HL-60 (cell line): Measurements from ENCODE around the gene PDZD8.

Experiments
- POLR2AphosphoS5 ChIP-seq: IDR thresholded peaks from 2 replicates; pipeline ENCODE4 v1.6.1; 2012; ENCODE audit warnings: low read depth
- TF ChIP-seq, protein P1 (sequence below): IDR thresholded peaks from one replicate; pipeline ENCODE4 v1.5.1; 2011; ENCODE audit warnings: low read length, control low read depth, inconsistent platforms; ENCODE audit not compliant: insufficient read depth

DNA sequence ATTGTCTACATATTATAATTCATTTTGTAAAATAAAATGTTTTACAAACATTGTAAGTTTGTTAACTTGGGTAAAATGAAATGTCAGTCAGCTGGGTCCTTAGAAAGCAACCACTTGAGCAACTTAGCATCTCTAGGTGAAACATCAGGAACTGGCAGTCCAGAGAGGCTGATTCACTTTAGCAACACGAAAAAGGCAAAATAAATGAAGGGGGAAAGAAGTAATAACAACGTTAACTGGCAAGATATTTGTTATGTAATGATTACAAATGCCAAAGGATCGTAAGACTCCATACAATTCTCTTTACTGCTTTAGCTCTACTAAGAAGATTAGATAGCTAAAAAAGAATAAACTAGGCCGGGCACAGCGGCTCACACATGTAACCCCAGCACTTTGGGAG is 5.0 kb downstream of the PDZD8 start:
- TF ChIP-seq, protein P1, sequence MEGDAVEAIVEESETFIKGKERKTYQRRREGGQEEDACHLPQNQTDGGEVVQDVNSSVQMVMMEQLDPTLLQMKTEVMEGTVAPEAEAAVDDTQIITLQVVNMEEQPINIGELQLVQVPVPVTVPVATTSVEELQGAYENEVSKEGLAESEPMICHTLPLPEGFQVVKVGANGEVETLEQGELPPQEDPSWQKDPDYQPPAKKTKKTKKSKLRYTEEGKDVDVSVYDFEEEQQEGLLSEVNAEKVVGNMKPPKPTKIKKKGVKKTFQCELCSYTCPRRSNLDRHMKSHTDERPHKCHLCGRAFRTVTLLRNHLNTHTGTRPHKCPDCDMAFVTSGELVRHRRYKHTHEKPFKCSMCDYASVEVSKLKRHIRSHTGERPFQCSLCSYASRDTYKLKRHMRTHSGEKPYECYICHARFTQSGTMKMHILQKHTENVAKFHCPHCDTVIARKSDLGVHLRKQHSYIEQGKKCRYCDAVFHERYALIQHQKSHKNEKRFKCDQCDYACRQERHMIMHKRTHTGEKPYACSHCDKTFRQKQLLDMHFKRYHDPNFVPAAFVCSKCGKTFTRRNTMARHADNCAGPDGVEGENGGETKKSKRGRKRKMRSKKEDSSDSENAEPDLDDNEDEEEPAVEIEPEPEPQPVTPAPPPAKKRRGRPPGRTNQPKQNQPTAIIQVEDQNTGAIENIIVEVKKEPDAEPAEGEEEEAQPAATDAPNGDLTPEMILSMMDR, result no peak
- no peak for TF ChIP-seq POLR2AphosphoS5
